Naive thymus-derived CD8-positive, alpha-beta T cell (primary cell): ENCODE data around the gene MGAT4B. TPM values are rescaled to one million over a fixed set of nuclear protein-coding genes. Genes with fewer than 3 reads are reported as not detected.

Experiments used
- ATAC-seq, 2 donors: fragments of 150-1000 bp; cut with Tn5 transposase in 1 of 2; sonication (Bioruptor Pico), chemical (Tn5 transposase) in 1 of 2; 1 replicate in 1 of 2; 2 replicates in 1 of 2; pipeline ENCODE4 v1.10.0; 2021; ENCODE audit warnings: mild to moderate bottlenecking in 2 of 2, moderate library complexity in 2 of 2
- POLR2A ChIA-PET: fragments of 350-600 bp; sonication (Branson Sonifier 250); formaldehyde crosslinking; loops from one replicate; lab custom pipeline; 2021; ENCODE audit warnings: antibody characterized with exemption; lab: Charles Lee
- DNase-seq, 10 donors: peaks; one replicate each; pipeline versions ENCODE4 v3.0.0 to v3.0.0-alpha.2; 2020 to 2022
- H3K27ac Mint-ChIP-seq, 10 donors: one replicate each; pipeline ENCODE4 v1.8.0; 2020 to 2022; ENCODE audit warnings: mild to moderate bottlenecking in 10 of 10, mixed read lengths in 10 of 10, moderate library complexity in 4 of 10, inconsistent platforms in 1 of 10
- H3K27me3 Mint-ChIP-seq, 5 donors: one replicate each; pipeline ENCODE4 v1.8.0; 2021 to 2022; ENCODE audit warnings: mixed read lengths in 5 of 5
- H3K36me3 Mint-ChIP-seq, 3 donors: one replicate each; pipeline ENCODE4 v1.8.0; 2020 to 2022; ENCODE audit warnings: mixed read lengths in 3 of 3, mild to moderate bottlenecking in 2 of 3, inconsistent platforms in 1 of 3
- H3K4me1 Mint-ChIP-seq, 4 donors: one replicate each; pipeline ENCODE4 v1.8.0; 2021 to 2022; ENCODE audit warnings: mixed read lengths in 4 of 4
- H3K4me3 Mint-ChIP-seq, 10 donors: one replicate each; pipeline ENCODE4 v1.8.0; 2020 to 2022; ENCODE audit warnings: mild to moderate bottlenecking in 10 of 10, mixed read lengths in 10 of 10, moderate library complexity in 6 of 10, inconsistent platforms in 1 of 10
- H3K9me3 Mint-ChIP-seq, 9 donors: one replicate each; pipeline ENCODE4 v1.8.0; 2020 to 2022; ENCODE audit warnings: mixed read lengths in 9 of 9, mild to moderate bottlenecking in 3 of 9, inconsistent platforms in 1 of 9, moderate library complexity in 1 of 9
- polyA plus RNA-seq, 3 donors: library from polyadenylated mRNA; unstranded; fragments of 300-500 nt; fragmentation: Illumina TruSeq; gene quantifications; one replicate each; pipeline ENCODE4 v1.2.3, GENCODE V29; 2021
- total RNA-seq, 8 experiments: library from RNA in 2 of 8; stranded (reverse) in 2 of 8; gene quantifications; one replicate each; pipeline ENCODE4 v1.2.3 and lab custom pipeline; 2021 to 2026

MGAT4B gene
- total and polyA plus RNA-seq, 5 experiments from 2014 or later: 7.8 to 175 (median 20.9) TPM

GRCh38 chr5:179834120-179834519 is 27.5 kb upstream of the MGAT4B start:
- POLR2A ChIA-PET: interaction anchor here (0.6 kb wide), 1 partner anchor 23 kb away, joined by 4 read pairs; no protein-coding TSS in a partner anchor
- Mint-ChIP-seq H3K27me3 (no peaks in the 10 kb centered on the region), H3K36me3 (peaks cover 12 to 90% (median 22%) of the 10 kb centered on the region in 3 donors), H3K27ac (peak overlapping the region in 4 of 10 donors; percentile 46 to 68 (median 50)), H3K4me1 (peaks cover 15 to 23% (median 20%) of the 10 kb centered on the region in 4 donors), H3K9me3 (no peaks in the 10 kb centered on the region), H3K4me3 (no peak overlapping the region)
- ATAC-seq: no peak
- DNase-seq: no peak

DNA sequence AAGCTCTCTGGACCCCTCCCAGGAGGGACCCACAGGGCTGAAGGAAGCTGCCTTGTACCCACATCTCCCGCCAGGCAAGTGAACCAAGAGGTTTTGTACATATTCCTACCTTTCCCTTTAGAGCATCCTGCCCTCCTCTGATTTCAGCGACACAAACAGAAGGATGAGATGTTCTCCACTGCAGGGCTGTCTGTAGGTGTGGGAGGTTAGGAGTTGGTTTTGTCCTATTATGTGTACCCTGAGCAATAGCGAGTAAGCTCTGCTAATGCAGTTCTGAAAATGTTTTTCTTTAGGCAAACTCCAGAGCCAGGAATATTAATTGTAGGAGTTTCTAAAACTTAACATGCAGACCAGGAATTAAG is 27.0 kb upstream of the MGAT4B start:
- DNase-seq: no peak
- Mint-ChIP-seq H3K36me3 (peaks cover 12 to 92% (median 25%) of the 10 kb centered on the region in 3 donors), H3K27me3 (no peaks in the 10 kb centered on the region), H3K9me3 (no peaks in the 10 kb centered on the region), H3K4me1 (peaks cover 17 to 23% (median 20%) of the 10 kb centered on the region in 4 donors), H3K27ac (peak overlapping the region in 7 of 10 donors; percentile 11 to 84 (median 48)), H3K4me3 (no peak overlapping the region)
- POLR2A ChIA-PET: interaction anchor here (1.2 kb wide), 1 partner anchor 154 kb away, joined by 3 read pairs; no protein-coding TSS in a partner anchor
- no peak for ATAC-seq

- DNase-seq (no peak), ATAC-seq (no peak)
- Mint-ChIP-seq H3K27me3 (no peaks in the 10 kb centered on the region), H3K9me3 (no peaks in the 10 kb centered on the region), H3K4me1 (peaks cover 17 to 23% (median 21%) of the 10 kb centered on the region in 4 donors), H3K4me3 (no peak overlapping the region), H3K27ac (peak overlapping the region in 7 of 10 donors; percentile 11 to 84 (median 48)), H3K36me3 (peaks cover 12 to 92% (median 28%) of the 10 kb centered on the region in 3 donors)
- POLR2A ChIA-PET: interaction anchor here (1.2 to 1.7 kb wide), 2 partner anchors 31 to 154 kb away, joined by 3 to 5 read pairs; no protein-coding TSS in a partner anchor
These were observed 26.5 kb upstream of the MGAT4B start for GRCh38 chr5:179833056-179833708.

DNA sequence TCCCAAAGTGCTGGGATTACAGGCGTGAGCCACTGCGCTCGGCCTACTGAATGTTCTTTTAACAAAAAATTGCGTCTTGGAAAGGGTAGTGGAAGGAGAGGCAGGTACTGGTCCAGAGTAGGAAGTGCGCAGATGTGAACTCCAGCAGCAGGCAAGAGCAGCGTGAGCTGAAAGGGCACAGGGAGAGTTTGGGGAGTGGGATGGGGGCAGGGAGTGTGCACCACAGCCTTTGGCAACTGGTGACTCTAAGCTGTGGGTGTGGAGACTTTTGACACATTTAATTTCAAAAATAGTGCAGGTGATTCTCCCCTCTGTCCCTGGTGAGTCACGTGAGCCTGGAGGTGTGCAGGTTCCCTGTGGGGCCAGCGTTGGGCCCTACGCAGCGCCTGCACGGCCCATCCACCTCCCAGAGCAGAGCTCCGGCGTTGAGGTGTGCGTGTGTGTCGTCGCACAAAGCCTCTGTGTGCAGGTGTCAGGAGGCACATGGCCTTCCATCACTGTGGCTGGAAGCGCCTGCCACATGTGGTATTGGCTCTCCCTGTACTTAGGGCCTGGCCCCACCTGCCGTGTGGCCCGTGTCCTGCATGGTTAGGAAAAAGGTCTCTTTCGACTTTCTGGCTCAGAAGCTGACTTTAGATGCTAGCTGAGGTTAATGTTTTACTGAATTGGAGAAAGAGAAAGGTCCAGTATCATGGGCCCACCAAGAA is 25.5 kb upstream of the MGAT4B start:
- Mint-ChIP-seq H3K4me3 (no peak overlapping the region), H3K36me3 (peaks cover 12 to 92% (median 28%) of the 10 kb centered on the region in 3 donors), H3K9me3 (no peaks in the 10 kb centered on the region), H3K27me3 (no peaks in the 10 kb centered on the region), H3K27ac (peak overlapping the region in 6 of 10 donors; percentile 5 to 80 (median 41)), H3K4me1 (peaks cover 20 to 29% (median 25%) of the 10 kb centered on the region in 4 donors)
- no peak for DNase-seq
- ATAC-seq: no peak
- POLR2A ChIA-PET: interaction anchor here (1.2 to 1.7 kb wide), 2 partner anchors 30 to 153 kb away, joined by 3 to 5 read pairs; no protein-coding TSS in a partner anchor

DNA sequence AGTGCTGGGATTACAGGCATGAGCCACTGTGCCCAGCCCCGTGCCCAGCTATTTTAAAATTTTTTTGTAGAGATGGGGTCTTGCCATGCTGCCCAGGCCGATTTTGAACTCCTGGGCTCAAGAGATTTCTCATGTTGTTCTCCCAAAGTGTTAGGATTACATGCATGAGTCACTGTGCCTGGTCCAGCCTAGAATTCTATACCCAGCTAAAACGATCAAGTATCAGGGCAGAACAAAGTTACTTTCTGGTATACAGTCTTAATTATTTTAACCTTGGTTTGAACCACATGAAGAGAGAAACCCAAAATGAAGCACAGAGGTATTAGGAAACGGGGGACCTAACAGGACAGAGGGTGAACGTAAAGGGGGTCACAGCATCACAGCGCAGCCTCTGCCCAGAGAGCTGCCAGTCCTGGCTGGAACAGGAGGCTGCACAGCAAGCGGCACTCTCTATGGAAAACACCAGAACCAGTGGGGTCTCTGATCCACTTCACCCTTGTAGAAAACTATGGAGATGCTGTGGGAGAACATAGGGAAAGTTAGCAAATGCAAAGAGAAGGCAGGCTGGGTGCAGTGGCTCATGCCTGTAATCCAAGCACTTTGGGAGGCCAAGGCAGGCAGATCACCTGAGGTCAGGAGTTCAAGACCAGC is 24.3 kb upstream of the MGAT4B start:
- ATAC-seq: no peak
- POLR2A ChIA-PET: interaction anchor here (1.0 kb wide), 1 partner anchor 9 kb away, joined by 3 read pairs; no protein-coding TSS in a partner anchor
- no peak overlapping the region for H3K4me3 Mint-ChIP-seq
- peaks cover 10 to 20% (median 16%) of the 10 kb centered on the region in 4 donors for H3K4me1 Mint-ChIP-seq
- H3K27me3 Mint-ChIP-seq: no peaks in the 10 kb centered on the region
- H3K36me3 Mint-ChIP-seq: peaks cover 7 to 92% (median 20%) of the 10 kb centered on the region in 3 donors
- no peaks in the 10 kb centered on the region for H3K9me3 Mint-ChIP-seq
- peak overlapping the region in 6 of 10 donors; percentile 19 to 78 (median 44) for H3K27ac Mint-ChIP-seq
- no peak for DNase-seq

GRCh38 chr5:179829732-179830435 is 23.2 kb upstream of the MGAT4B start:
- DNase-seq: no peak
- Mint-ChIP-seq H3K4me3 (no peak overlapping the region), H3K27ac (peak overlapping the region in 7 of 10 donors; percentile 45 to 93 (median 82)), H3K9me3 (no peaks in the 10 kb centered on the region), H3K36me3 (peaks cover 5 to 92% (median 19%) of the 10 kb centered on the region in 3 donors), H3K4me1 (peaks cover 7 to 21% (median 16%) of the 10 kb centered on the region in 4 donors), H3K27me3 (no peaks in the 10 kb centered on the region)
- ATAC-seq: no peak
- POLR2A ChIA-PET: interaction anchor here (1.6 kb wide), 1 partner anchor 11 kb away, joined by 4 read pairs; no protein-coding TSS in a partner anchor

- no peak overlapping the region for H3K4me3 Mint-ChIP-seq
- ATAC-seq: no peak
- DNase-seq: no peak
- POLR2A ChIA-PET: interaction anchor here (0.7 to 1.6 kb wide), 3 partner anchors 10 to 124 kb away, joined by 3 to 4 read pairs (median 4); no protein-coding TSS in a partner anchor
- no peaks in the 10 kb centered on the region for H3K9me3 Mint-ChIP-seq
- H3K27ac Mint-ChIP-seq: peak overlapping the region; percentile 6 to 93 (median 72)
- H3K27me3 Mint-ChIP-seq: no peaks in the 10 kb centered on the region
- H3K4me1 Mint-ChIP-seq: peaks cover 16 to 26% (median 21%) of the 10 kb centered on the region in 4 donors
- H3K36me3 Mint-ChIP-seq: peaks cover 5 to 98% (median 22%) of the 10 kb centered on the region in 3 donors
These were observed 22.2 kb upstream of the MGAT4B start for GRCh38 chr5:179828756-179829421.

DNA sequence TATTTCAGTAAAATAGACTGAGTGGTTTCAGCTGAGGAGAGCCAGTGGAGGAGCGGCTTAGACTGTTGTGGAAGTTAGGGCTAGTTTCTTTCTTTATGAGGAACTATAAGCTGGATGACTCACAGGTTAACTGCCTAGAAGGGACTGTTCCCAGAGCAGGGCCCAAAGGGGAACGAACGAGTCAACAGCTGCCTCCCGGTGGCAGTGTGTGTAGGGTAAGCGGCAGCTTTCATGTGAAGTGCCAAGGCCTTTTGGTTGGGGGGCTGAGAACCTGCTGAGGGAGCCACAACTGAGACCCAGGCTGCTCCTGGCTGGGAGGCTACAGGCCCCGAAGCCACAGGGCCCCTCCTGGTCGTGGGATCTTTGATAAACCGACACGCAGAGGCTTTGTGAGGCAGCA is 21.0 kb upstream of the MGAT4B start:
- peak in 1 of 2 donors; percentile 19 for ATAC-seq
- POLR2A ChIA-PET: no interaction called here

GRCh38 chr5:179825655-179826182 is 19.1 kb upstream of the MGAT4B start:
- DNase-seq: no peak
- no peak for ATAC-seq
- Mint-ChIP-seq H3K9me3 (no peaks in the 10 kb centered on the region), H3K36me3 (peaks cover 0 to 79% (median 13%) of the 10 kb centered on the region in 3 donors), H3K4me3 (no peak overlapping the region), H3K4me1 (peaks cover 26 to 46% (median 40%) of the 10 kb centered on the region in 4 donors), H3K27ac (peak overlapping the region in 3 of 10 donors; percentile 8 to 55 (median 44)), H3K27me3 (peaks cover 0 to 2% (median 0%) of the 10 kb centered on the region in 5 donors)
- POLR2A ChIA-PET: interaction anchor here (0.7 to 1.4 kb wide), 3 partner anchors 29 to 81 kb away, joined by 3 to 4 read pairs (median 3); partner anchors contain the start of gene LTC4S

More for the DNA sequence above, 21.0 kb upstream of the MGAT4B start:
- DNase-seq: no peak
- H3K27me3 Mint-ChIP-seq: no peaks in the 10 kb centered on the region
- H3K27ac Mint-ChIP-seq: peak overlapping the region in 9 of 10 donors; percentile 27 to 82 (median 67)
- H3K36me3 Mint-ChIP-seq: peaks cover 0 to 96% (median 15%) of the 10 kb centered on the region in 3 donors
- H3K9me3 Mint-ChIP-seq: no peaks in the 10 kb centered on the region
- H3K4me1 Mint-ChIP-seq: peaks cover 16 to 33% (median 27%) of the 10 kb centered on the region in 4 donors
- H3K4me3 Mint-ChIP-seq: no peak overlapping the region

- H3K4me3 Mint-ChIP-seq: peak overlapping the region in 3 of 10 donors; percentile 10 to 47 (median 12)
- peaks cover 0 to 70% (median 10%) of the 10 kb centered on the region in 3 donors for H3K36me3 Mint-ChIP-seq
- DNase-seq (no peak), ATAC-seq (no peak)
- peaks cover 0 to 2% (median 0%) of the 10 kb centered on the region in 5 donors for H3K27me3 Mint-ChIP-seq
- no peaks in the 10 kb centered on the region for H3K9me3 Mint-ChIP-seq
- peaks cover 30 to 51% (median 47%) of the 10 kb centered on the region in 4 donors for H3K4me1 Mint-ChIP-seq
- peak overlapping the region in 5 of 10 donors; percentile 44 to 89 (median 75) for H3K27ac Mint-ChIP-seq
- POLR2A ChIA-PET: interaction anchor here (0.6 to 1.4 kb wide), 3 partner anchors 13 to 28 kb away, joined by 3 to 4 read pairs (median 3); no protein-coding TSS in a partner anchor
These were observed 18.1 kb upstream of the MGAT4B start for GRCh38 chr5:179824745-179825112.
